ENCODE measurements around the gene SDR39U1. TPM values are rescaled to one million over a fixed set of nuclear protein-coding genes. Genes with fewer than 3 reads are reported as not detected.
"Not testable (repeated sequence)": the region's sequence is repeated elsewhere in the genome, so short reads cannot be mapped to it uniquely, and the experiment has no call there.

Gene SDR39U1
- polyA plus RNA-seq (2013): 25.9 and 26.1 TPM in 2 replicates

- Histone ChIP-seq H2BK120ac (ENCODE audit: insufficient read depth, low read length, poor library complexity) (peak within 1 kb of the TSS; percentile 87), H2BK5ac (ENCODE audit: low read depth, low read length, poor library complexity) (peak within 1 kb of the TSS; percentile 88), H4K12ac (ENCODE audit: low read depth, low read length) (peak within 1 kb of the TSS; percentile 93), H3K4me2 (ENCODE audit: low read length) (peak within 1 kb of the TSS; percentile 93), H3K4me3 (ENCODE audit: low read depth, low read length) (peak within 1 kb of the TSS; percentile 78), H4K8ac (ENCODE audit: low read depth, low read length) (peak within 1 kb of the TSS; percentile 98), H2BK12ac (ENCODE audit: low read length) (peak within 1 kb of the TSS; percentile 12), H3K4me1 (ENCODE audit: control insufficient read depth in 1 of 2, insufficient read depth in 2 of 2, low read length in 2 of 2) (peaks cover 4 to 6% of the 10 kb centered on the region in 2 experiments), H3K9me3 (ENCODE audit: insufficient read depth, low read depth, low read length) (no peaks in the 10 kb centered on the region), H3K4ac (ENCODE audit: low read depth, low read length) (peak within 1 kb of the TSS; percentile 78), H3K27me3 (ENCODE audit: insufficient read depth, low read length) (no peaks in the 10 kb centered on the region), H3K23ac (ENCODE audit: low read length) (no peak within 1 kb of the TSS), H2AFZ (ENCODE audit: insufficient read depth, low read length, poor library complexity) (peak within 1 kb of the TSS; percentile 86), H3K14ac (ENCODE audit: low read length) (peak within 1 kb of the TSS; percentile 98), H3K36me3 (ENCODE audit: control insufficient read depth in 1 of 2, insufficient read depth in 2 of 2, low read length in 2 of 2) (peaks cover 20 to 31% of the 10 kb centered on the region in 2 experiments), H3K18ac (ENCODE audit: low read length) (peak within 1 kb of the TSS; percentile 90), H3K79me2 (ENCODE audit: control insufficient read depth, insufficient read depth, low read length, poor library complexity) (peaks cover 6% of the 10 kb centered on the region), H3K27ac (ENCODE audit: low read depth, low read length) (peak within 1 kb of the TSS; percentile 96), H3K79me1 (ENCODE audit: low read length) (peaks cover 9% of the 10 kb centered on the region), H4K91ac (ENCODE audit: low read depth, low read length) (peak within 1 kb of the TSS; percentile 97), H2AK5ac (ENCODE audit: low read length) (peak within 1 kb of the TSS; percentile 85), H3K9ac (ENCODE audit: low read length) (peak within 1 kb of the TSS; percentile 94)
- peak; percentile 99 to 100 for DNase-seq
- WGBS (ENCODE audit: extremely low coverage, insufficient coverage, insufficient read length): no CpG with 5 or more reads among the region's 52 CpGs
Measured at GRCh38 chr14:24442240-24443052, at the start of gene SDR39U1. SDR39U1 (minus strand) TSS chr14:24442776; CDS start chr14:24442769, 7 bp downstream.

DNA sequence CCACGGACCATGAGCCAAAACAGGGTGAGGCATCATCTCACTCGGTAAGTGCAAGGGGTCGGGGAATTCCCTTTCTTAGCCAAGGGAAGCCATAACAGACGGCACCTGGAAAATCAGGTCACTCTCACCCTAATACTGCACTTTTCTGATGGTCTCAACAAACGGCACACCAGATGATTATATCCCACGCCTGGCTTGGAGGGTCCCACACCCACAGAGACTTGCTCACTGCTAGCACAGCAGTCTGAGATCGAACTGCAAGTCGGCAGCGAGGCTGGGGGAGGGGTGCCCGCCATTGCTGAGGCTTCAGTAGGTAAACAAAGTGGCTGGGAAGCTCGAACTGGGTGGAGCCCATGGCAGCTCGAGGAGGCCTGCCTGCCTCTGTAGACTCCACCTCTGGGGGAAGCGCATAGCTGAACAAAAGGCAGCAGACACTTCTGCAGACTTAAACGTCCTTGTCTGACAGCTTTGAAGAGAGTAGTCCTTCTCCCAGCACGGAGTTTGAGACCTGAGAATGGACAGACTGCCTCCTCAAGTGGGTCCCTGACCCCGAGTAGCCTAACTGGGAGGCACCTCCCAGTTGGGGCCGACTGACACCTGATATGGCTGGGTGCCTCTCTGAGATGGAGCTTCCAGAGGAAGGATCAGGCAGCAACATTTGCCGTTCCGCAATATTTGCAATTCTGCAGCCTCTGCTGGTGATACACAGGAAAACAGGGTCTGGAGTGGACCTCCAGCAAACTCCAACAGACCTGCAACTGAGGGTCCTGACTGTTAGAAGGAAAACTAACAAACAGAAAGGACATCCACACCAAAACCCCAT, 49.2 kb upstream of the SDR39U1 start:
- H4K91ac ChIP-seq (ENCODE audit: low read depth, low read length); H3K23ac ChIP-seq (ENCODE audit: low read length); H3K18ac ChIP-seq (ENCODE audit: low read length); H3K79me1 ChIP-seq (ENCODE audit: low read length); H3K36me3 ChIP-seq (ENCODE audit: control insufficient read depth in 1 of 2, insufficient read depth in 2 of 2, low read length in 2 of 2); H2AFZ ChIP-seq (ENCODE audit: insufficient read depth, low read length, poor library complexity); H3K4me2 ChIP-seq (ENCODE audit: low read length); H3K4me1 ChIP-seq (ENCODE audit: control insufficient read depth in 1 of 2, insufficient read depth in 2 of 2, low read length in 2 of 2); DNase-seq; H3K79me2 ChIP-seq (ENCODE audit: control insufficient read depth, insufficient read depth, low read length, poor library complexity); H4K12ac ChIP-seq (ENCODE audit: low read depth, low read length); H3K27ac ChIP-seq (ENCODE audit: low read depth, low read length); H2BK12ac ChIP-seq (ENCODE audit: low read length); H2AK5ac ChIP-seq (ENCODE audit: low read length); H3K9ac ChIP-seq (ENCODE audit: low read length); H2BK120ac ChIP-seq (ENCODE audit: insufficient read depth, low read length, poor library complexity); H3K27me3 ChIP-seq (ENCODE audit: insufficient read depth, low read length); H4K8ac ChIP-seq (ENCODE audit: low read depth, low read length); H3K14ac ChIP-seq (ENCODE audit: low read length); H3K4ac ChIP-seq (ENCODE audit: low read depth, low read length); H2BK5ac ChIP-seq (ENCODE audit: low read depth, low read length, poor library complexity); H3K4me3 ChIP-seq (ENCODE audit: low read depth, low read length): not testable (repeated sequence)
- H3K9me3 ChIP-seq (ENCODE audit: insufficient read depth, low read depth, low read length): peaks cover 11% of the 10 kb centered on the region
- no CpG with 5 or more reads among the region's 19 CpGs for WGBS (ENCODE audit: extremely low coverage, insufficient coverage, insufficient read length)

DNA sequence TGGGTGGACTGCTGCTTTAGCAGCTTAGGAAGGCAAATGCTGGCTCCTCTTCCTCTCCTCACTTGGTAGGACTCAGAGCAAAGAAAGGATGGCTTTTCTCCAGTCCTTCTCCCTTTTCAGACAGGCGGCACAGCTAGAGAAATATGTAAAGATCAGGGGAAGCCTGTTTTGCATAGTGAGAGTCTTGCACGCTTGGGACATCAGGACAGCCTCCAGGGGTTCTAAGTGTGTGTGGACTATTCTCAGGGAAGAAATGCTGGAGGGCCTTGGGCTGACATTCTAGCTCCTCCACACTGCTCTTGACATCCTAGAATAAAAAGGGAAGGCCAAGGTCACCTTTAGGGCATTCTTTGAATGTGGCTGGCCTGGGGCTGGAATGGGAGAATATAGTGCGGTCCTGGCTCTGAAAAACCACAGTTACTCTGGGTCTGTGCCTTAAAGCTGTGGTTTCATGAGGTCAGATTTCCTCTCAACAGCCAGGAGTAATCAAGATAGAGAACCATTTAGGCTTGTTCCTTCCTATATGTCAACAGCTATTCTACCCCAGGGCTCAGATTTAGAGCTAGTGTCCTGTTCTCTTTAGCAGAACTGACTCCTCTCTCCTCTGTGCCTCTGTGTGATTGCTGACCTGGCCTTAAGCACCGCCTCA, 41.2 kb upstream of the SDR39U1 start:
- no peak overlapping the region for H3K18ac ChIP-seq (ENCODE audit: low read length)
- no peak overlapping the region for H4K8ac ChIP-seq (ENCODE audit: low read depth, low read length)
- H3K27ac ChIP-seq (ENCODE audit: low read depth, low read length): no peak overlapping the region
- H2AK5ac ChIP-seq (ENCODE audit: low read length): no peak overlapping the region
- H2BK5ac ChIP-seq (ENCODE audit: low read depth, low read length, poor library complexity): no peak overlapping the region
- WGBS (ENCODE audit: extremely low coverage, insufficient coverage, insufficient read length): no CpG with 5 or more reads among the region's 4 CpGs
- no peak overlapping the region for H2AFZ ChIP-seq (ENCODE audit: insufficient read depth, low read length, poor library complexity)
- peaks cover 0 to 2% of the 10 kb centered on the region in 2 experiments for H3K4me1 ChIP-seq (ENCODE audit: control insufficient read depth in 1 of 2, insufficient read depth in 2 of 2, low read length in 2 of 2)
- no peak overlapping the region for H2BK120ac ChIP-seq (ENCODE audit: insufficient read depth, low read length, poor library complexity)
- no peaks in the 10 kb centered on the region for H3K79me1 ChIP-seq (ENCODE audit: low read length)
- H3K23ac ChIP-seq (ENCODE audit: low read length): no peak overlapping the region
- H2BK12ac ChIP-seq (ENCODE audit: low read length): no peak overlapping the region
- no peak overlapping the region for H4K91ac ChIP-seq (ENCODE audit: low read depth, low read length)
- DNase-seq: peak; percentile 8 to 11
- H3K79me2 ChIP-seq (ENCODE audit: control insufficient read depth, insufficient read depth, low read length, poor library complexity): no peaks in the 10 kb centered on the region
- H3K27me3 ChIP-seq (ENCODE audit: insufficient read depth, low read length): no peaks in the 10 kb centered on the region
- no peak overlapping the region for H3K4me3 ChIP-seq (ENCODE audit: low read depth, low read length)
- H3K36me3 ChIP-seq (ENCODE audit: control insufficient read depth in 1 of 2, insufficient read depth in 2 of 2, low read length in 2 of 2): no peaks in the 10 kb centered on the region
- H3K9ac ChIP-seq (ENCODE audit: low read length): no peak overlapping the region
- no peak overlapping the region for H3K4me2 ChIP-seq (ENCODE audit: low read length)
- no peaks in the 10 kb centered on the region for H3K9me3 ChIP-seq (ENCODE audit: insufficient read depth, low read depth, low read length)
- no peak overlapping the region for H4K12ac ChIP-seq (ENCODE audit: low read depth, low read length)
- H3K14ac ChIP-seq (ENCODE audit: low read length): no peak overlapping the region
- no peak overlapping the region for H3K4ac ChIP-seq (ENCODE audit: low read depth, low read length)

DNA sequence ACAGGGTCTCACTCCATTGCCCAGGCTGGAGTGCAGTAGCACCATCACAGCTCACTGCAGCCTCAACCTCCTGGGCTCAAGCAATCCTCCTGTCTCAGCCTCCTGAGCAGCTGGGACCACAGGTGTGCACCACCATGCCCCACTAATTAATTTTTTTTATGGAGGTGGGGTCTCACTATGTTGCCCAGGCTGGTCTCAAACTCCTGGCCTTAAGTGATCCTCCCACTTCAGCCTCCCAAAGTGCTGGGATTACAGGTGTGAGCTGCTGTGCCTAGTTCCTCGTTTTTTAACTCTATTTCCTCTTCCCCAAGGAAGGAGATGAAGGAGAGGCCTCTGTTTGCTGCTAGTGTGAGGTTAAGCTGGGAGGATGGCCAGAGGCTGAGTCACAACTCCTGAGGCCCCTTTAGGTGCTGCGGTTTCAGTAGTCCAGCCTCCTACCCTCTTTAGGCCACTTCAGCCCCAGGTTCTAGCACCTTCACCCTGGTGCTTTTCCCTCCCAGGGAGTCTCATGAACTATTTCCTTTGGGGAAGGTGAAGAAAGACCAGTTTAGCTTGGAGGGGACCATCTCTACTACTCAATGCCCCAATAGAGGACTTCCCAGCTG, 40.2 kb upstream of the SDR39U1 start:
- not testable (repeated sequence) for H3K79me2 ChIP-seq (ENCODE audit: control insufficient read depth, insufficient read depth, low read length, poor library complexity); DNase-seq; H2BK5ac ChIP-seq (ENCODE audit: low read depth, low read length, poor library complexity); H3K27me3 ChIP-seq (ENCODE audit: insufficient read depth, low read length); H3K23ac ChIP-seq (ENCODE audit: low read length); H3K18ac ChIP-seq (ENCODE audit: low read length); H3K79me1 ChIP-seq (ENCODE audit: low read length); H3K14ac ChIP-seq (ENCODE audit: low read length); H3K9me3 ChIP-seq (ENCODE audit: insufficient read depth, low read depth, low read length); H3K4me1 ChIP-seq (ENCODE audit: control insufficient read depth in 1 of 2, insufficient read depth in 2 of 2, low read length in 2 of 2); H3K4ac ChIP-seq (ENCODE audit: low read depth, low read length); H3K4me3 ChIP-seq (ENCODE audit: low read depth, low read length); H4K8ac ChIP-seq (ENCODE audit: low read depth, low read length); H4K91ac ChIP-seq (ENCODE audit: low read depth, low read length); H3K27ac ChIP-seq (ENCODE audit: low read depth, low read length); H3K9ac ChIP-seq (ENCODE audit: low read length); H3K36me3 ChIP-seq (ENCODE audit: control insufficient read depth in 1 of 2, insufficient read depth in 2 of 2, low read length in 2 of 2); H2BK120ac ChIP-seq (ENCODE audit: insufficient read depth, low read length, poor library complexity); H4K12ac ChIP-seq (ENCODE audit: low read depth, low read length); H2BK12ac ChIP-seq (ENCODE audit: low read length); H3K4me2 ChIP-seq (ENCODE audit: low read length); H2AK5ac ChIP-seq (ENCODE audit: low read length); H2AFZ ChIP-seq (ENCODE audit: insufficient read depth, low read length, poor library complexity)
- WGBS (ENCODE audit: extremely low coverage, insufficient coverage, insufficient read length): no CpG with 5 or more reads among the region's 2 CpGs
